SK-N-SH (cell line): ENCODE measurements around the gene GRK2. TPM values are rescaled to one million over a fixed set of nuclear protein-coding genes. Genes with fewer than 3 reads are reported as not detected.

Source experiments
- CTCF ChIA-PET: fragments of 300-600, 350-600 bp; formaldehyde crosslinking; extraction: SDS; loops from one replicate; lab custom pipeline; 2021; lab: Yijun Ruan, JAX
- POLR2A ChIA-PET: fragments of 350-600 bp; sonication (Branson Sonifier 250); formaldehyde crosslinking; extraction: SDS; loops from one replicate; lab custom pipeline; 2020; ENCODE audit warnings: antibody characterized with exemption, inconsistent platforms; lab: Yijun Ruan, JAX
- DNase-seq: peaks from one replicate; pipeline ENCODE4 v3.0.0; 2012
- H2AFZ ChIP-seq: fragments of 200-600 bp; sonication (generic); 2 replicates; pipeline ENCODE4 v1.8.1; 2016; ENCODE audit warnings: antibody characterized with exemption, mild to moderate bottlenecking, low read depth
- H3F3A ChIP-seq: fragments of 200-600 bp; sonication (generic); replicated peaks from 2 replicates; pipeline ENCODE3; 2016; ENCODE audit warnings: antibody characterized with exemption, mild to moderate bottlenecking; ENCODE audit not compliant: insufficient read depth
- H3K27ac ChIP-seq, 2 experiments: fragments of 200-500 bp in 1 of 2; fragments of 200-600 bp in 1 of 2; sonication (Bioruptor generic) in 1 of 2; sonication (generic), shearing (Covaris generic) in 1 of 2; 2 replicates each; pipeline versions ENCODE4 v1.5.1 to v1.6.1; 2014 to 2016; ENCODE audit warnings: low read depth in 2 of 2, inconsistent platforms in 1 of 2, low read length in 1 of 2, mild to moderate bottlenecking in 1 of 2, mixed read lengths in 1 of 2
- H3K27me3 ChIP-seq: fragments of 200-600 bp; sonication (generic), shearing (Covaris generic); 2 replicates; pipeline ENCODE4 v1.6.1; 2016; ENCODE audit warnings: mixed run types; ENCODE audit not compliant: insufficient read depth
- H3K36me3 ChIP-seq, 2 experiments: fragments of 200-500 bp in 1 of 2; fragments of 200-600 bp in 1 of 2; sonication (Bioruptor generic) in 1 of 2; sonication (generic) in 1 of 2; replicated peaks in 1 of 2; 2 replicates each; pipeline versions ENCODE3 to v1.5.1; 2014 to 2016; ENCODE audit warnings: low read length in 1 of 2, mild to moderate bottlenecking in 1 of 2; ENCODE audit not compliant: insufficient read depth in 2 of 2, control insufficient read depth in 1 of 2
- H3K4me1 ChIP-seq, 2 experiments: fragments of 200-500 bp in 1 of 2; fragments of 200-600 bp in 1 of 2; sonication (Bioruptor generic) in 1 of 2; sonication (generic), shearing (Covaris generic) in 1 of 2; 2 replicates each; pipeline versions ENCODE4 v1.5.1 to v1.6.1; 2014 to 2016; ENCODE audit warnings: low read depth in 1 of 2, low read length in 1 of 2, mixed run types in 1 of 2; ENCODE audit not compliant: insufficient read depth in 2 of 2, control insufficient read depth in 1 of 2
- H3K4me2 ChIP-seq: fragments of 200-600 bp; sonication (generic), shearing (Covaris generic); 2 replicates; pipeline ENCODE4 v1.6.1; 2017; ENCODE audit warnings: mixed run types
- H3K4me3 ChIP-seq, 2 experiments: fragments of 200-500 bp in 1 of 2; fragments of 200-600 bp in 1 of 2; sonication (Bioruptor generic) in 1 of 2; sonication (generic), shearing (Covaris generic) in 1 of 2; 2 replicates each; pipeline versions ENCODE4 v1.5.1 to v1.8.1; 2014 to 2016; ENCODE audit warnings: low read depth in 2 of 2, inconsistent platforms in 1 of 2, low read length in 1 of 2, mild to moderate bottlenecking in 1 of 2, mixed read lengths in 1 of 2, moderate library complexity in 1 of 2
- H3K79me2 ChIP-seq: fragments of 200-600 bp; sonication (generic); 2 replicates; pipeline ENCODE4 v1.8.1; 2017; ENCODE audit warnings: mild to moderate bottlenecking; ENCODE audit not compliant: insufficient read depth
- H3K9ac ChIP-seq: fragments of 200-600 bp; sonication (generic); 2 replicates; pipeline ENCODE4 v1.6.1; 2017; ENCODE audit warnings: mixed run types
- H3K9me2 ChIP-seq: fragments of 200-600 bp; sonication (generic); 2 replicates; pipeline ENCODE4 v1.6.1; 2017; ENCODE audit warnings: mixed run types
- H3K9me3 ChIP-seq: fragments of 200-600 bp; sonication (generic); 2 replicates; pipeline ENCODE4 v1.6.1; 2017; ENCODE audit warnings: mixed run types, mild to moderate bottlenecking, moderate library complexity
- H4K20me1 ChIP-seq: fragments of 200-600 bp; sonication (generic); 2 replicates; pipeline ENCODE4 v1.6.1; 2017; ENCODE audit warnings: mild to moderate bottlenecking, mixed run types; ENCODE audit not compliant: insufficient read depth
- CHD2 ChIP-seq: fragments of 150-350 bp; IDR thresholded peaks from 2 replicates; pipeline ENCODE4 v1.6.1; 2018; ENCODE audit warnings: low read length; ENCODE audit not compliant: partially characterized antibody
- CTCF ChIP-seq: fragments of 200-600 bp; sonication (generic); IDR thresholded peaks from 2 replicates; pipeline ENCODE4 v1.6.1; 2017; ENCODE audit warnings: antibody characterized with exemption, mild to moderate bottlenecking, moderate library complexity
- EP300 ChIP-seq, 2 experiments: IDR thresholded peaks; 2 replicates each; pipeline versions ENCODE4 v1.4.0 to v1.6.1; 2012; ENCODE audit warnings: borderline replicate concordance in 1 of 2, low read depth in 1 of 2, low read length in 1 of 2
- EZH2phosphoT487 ChIP-seq: fragments of 200-600 bp; sonication (generic); IDR thresholded peaks from 2 replicates; pipeline ENCODE4 v1.6.1; 2017; ENCODE audit warnings: low read depth, mixed run types, mild to moderate bottlenecking, antibody characterized with exemption, moderate library complexity, borderline replicate concordance
- FOXJ3 ChIP-seq: sonication (generic); formaldehyde crosslinking; IDR thresholded peaks from 2 replicates; pipeline ENCODE4 v1.5.1; 2020; ENCODE audit warnings: mild to moderate bottlenecking, missing genetic modification reagents
- FOXM1 ChIP-seq: IDR thresholded peaks from 2 replicates; pipeline ENCODE4 v1.4.0; 2012; ENCODE audit warnings: low read depth, mild to moderate bottlenecking
- GABPA ChIP-seq: IDR thresholded peaks from 2 replicates; pipeline ENCODE4 v1.4.0; 2012; ENCODE audit warnings: low read depth, mild to moderate bottlenecking
- GATA2 ChIP-seq: sonication (generic); formaldehyde crosslinking; IDR thresholded peaks from 2 replicates; pipeline ENCODE4 v1.5.0; 2020; ENCODE audit warnings: mild to moderate bottlenecking, missing genetic modification reagents
- JUND ChIP-seq: IDR thresholded peaks from 2 replicates; pipeline ENCODE4 v1.4.0; 2012
- MAX ChIP-seq: IDR thresholded peaks from 2 replicates; pipeline ENCODE4 v1.4.0; 2012; ENCODE audit warnings: low read depth
- MEF2A ChIP-seq: IDR thresholded peaks from 2 replicates; pipeline ENCODE4 v1.4.0; 2012; ENCODE audit warnings: low read depth, borderline replicate concordance
- MXI1 ChIP-seq: IDR thresholded peaks from 2 replicates; pipeline ENCODE4 v1.6.1; 2012; ENCODE audit warnings: mild to moderate bottlenecking, low read depth, low read length, improper control_type of control experiment
- POLR2AphosphoS5 ChIP-seq: IDR thresholded peaks from 2 replicates; pipeline ENCODE4 v1.6.1; 2012; ENCODE audit warnings: low read depth, low read length
- RCOR1 ChIP-seq: fragments of 150-350 bp; IDR thresholded peaks from 2 replicates; pipeline ENCODE4 v1.6.1; 2017; ENCODE audit warnings: antibody characterized with exemption, low read length
- RFX5 ChIP-seq: IDR thresholded peaks from 2 replicates; pipeline ENCODE4 v1.6.1; 2012; ENCODE audit warnings: mild to moderate bottlenecking, improper control_type of control experiment, low read length
- SIN3A ChIP-seq: IDR thresholded peaks from 2 replicates; pipeline ENCODE4 v1.6.1; 2012; ENCODE audit warnings: low read depth, mild to moderate bottlenecking, low read length, moderate library complexity, borderline replicate concordance
- SMC3 ChIP-seq: IDR thresholded peaks from 2 replicates; pipeline ENCODE4 v1.6.1; 2012; ENCODE audit warnings: low read depth, low read length, improper control_type of control experiment
- TAF1 ChIP-seq: IDR thresholded peaks from 2 replicates; pipeline ENCODE4 v1.6.1; 2012; ENCODE audit warnings: low read depth, mild to moderate bottlenecking, low read length, moderate library complexity, borderline replicate concordance
- TCF12 ChIP-seq: IDR thresholded peaks from 2 replicates; pipeline ENCODE4 v1.4.0; 2012
- TEAD4 ChIP-seq: IDR thresholded peaks from 2 replicates; pipeline ENCODE4 v1.4.0; 2012; ENCODE audit warnings: mild to moderate bottlenecking, borderline replicate concordance; ENCODE audit not compliant: insufficient read depth
- USF2 ChIP-seq: fragments of 150-350 bp; IDR thresholded peaks from 2 replicates; pipeline ENCODE4 v1.6.1; 2017; ENCODE audit warnings: antibody characterized with exemption, low read length, low read depth, borderline replicate concordance
- ZBTB33 ChIP-seq: IDR thresholded peaks from 2 replicates; pipeline ENCODE4 v1.4.0; 2012; ENCODE audit warnings: low read depth, borderline replicate concordance
- WGBS: methylation state at CpG from one replicate; pipeline ENCODE4 v1.1.6; 2017; ENCODE audit warnings: low lambda C conversion rate; 5-methylcytosine and 5-hydroxymethylcytosine counted together
- polyA plus RNA-seq, 3 experiments: library from polyadenylated mRNA; depleted of rRNA; stranded (reverse); fragments of >200 nt; gene quantifications; 2 replicates each; pipeline ENCODE4 v1.2.3, GENCODE V29; 2012

GRK2 gene
- polyA plus RNA-seq, 1 of the 3 experiments (the other 2 are of a cell fraction): 48.5 TPM

- TF ChIP-seq TCF12 (no peak), CHD2 (no peak), EP300 (IDR thresholded peaks at IDR 0.05; ENCODE audit: borderline replicate concordance in 1 of 2, low read depth in 1 of 2, low read length in 1 of 2) (no peak), SMC3 (no peak), GABPA (no peak), MXI1 (no peak), JUND (no peak), MAX (no peak), SIN3A (no peak), GATA2 (CRISPR knock-in tag) (no peak)
- TF ChIP-seq, all 33 proteins: peak for 0
Measured at GRCh38 chr11:67271205-67271540, 4.9 kb downstream of the GRK2 start (continued).

- no peak overlapping the region for H3K4me3 ChIP-seq
- DNase-seq: no peak
- no peak overlapping the region for H3K4me2 ChIP-seq
- H3K9me2 ChIP-seq: no peaks in the 10 kb centered on the region
- ChIA-PET POLR2A (interaction anchor here (1.0 kb wide), 1 partner anchor 10 kb away, joined by 3 read pairs; no protein-coding TSS in a partner anchor), CTCF (interaction anchor here (0.8 to 3.5 kb wide), 8 partner anchors 9 to 232 kb away, joined by 3 to 20 read pairs (median 4); partner anchors contain the start of genes ANKRD13D and RPS6KB2)
- peaks cover 47% of the 10 kb centered on the region for H4K20me1 ChIP-seq
- 96% methylated on average over 10 of the region's 19 CpGs for WGBS
- no peak for TF ChIP-seq TEAD4
- TF ChIP-seq GATA2 (CRISPR knock-in tag): no peak
- TF ChIP-seq TAF1: no peak
- TF ChIP-seq MXI1: no peak
- TF ChIP-seq CTCF: no peak
- no peak for TF ChIP-seq FOXM1
- no peak for TF ChIP-seq ZBTB33
- TF ChIP-seq TCF12: no peak
- no peak for TF ChIP-seq POLR2AphosphoS5
- TF ChIP-seq CHD2: no peak
- no peak for TF ChIP-seq RCOR1
- no peak for TF ChIP-seq SIN3A
- no peak for TF ChIP-seq SMC3
- no peak for TF ChIP-seq EP300 (IDR thresholded peaks at IDR 0.05; ENCODE audit: borderline replicate concordance in 1 of 2, low read depth in 1 of 2, low read length in 1 of 2)
- no peak for TF ChIP-seq FOXJ3 (CRISPR knock-in tag)
- no peak for TF ChIP-seq GABPA
- no peak for TF ChIP-seq USF2
- TF ChIP-seq MEF2A: no peak
- no peak for TF ChIP-seq RFX5
- no peak for TF ChIP-seq EZH2phosphoT487
- H3K79me2 ChIP-seq: peaks cover 76% of the 10 kb centered on the region
- no peak overlapping the region for H2AFZ ChIP-seq
- H3K27ac ChIP-seq: no peak overlapping the region
- no peaks in the 10 kb centered on the region for H3K9me3 ChIP-seq
- peaks cover 0 to 8% of the 10 kb centered on the region in 2 experiments for H3K36me3 ChIP-seq
- peaks cover 4 to 20% of the 10 kb centered on the region in 2 experiments; a peak in 2 of 4 replicates for H3K4me1 ChIP-seq
- no peaks in the 10 kb centered on the region for H3F3A ChIP-seq
- H3K9ac ChIP-seq: no peak overlapping the region
- H3K27me3 ChIP-seq: no peaks in the 10 kb centered on the region
Measured at GRCh38 chr11:67271541-67272284, 5.4 kb downstream of the GRK2 start.
